Adrenal gland (tissue), 12 donors: Measurements from ENCODE around the gene ARID5B. TPM values are rescaled to one million over a fixed set of nuclear protein-coding genes. Genes with fewer than 3 reads are reported as not detected.

Experiments used
- DNase-seq, 7 donors: peaks; one replicate each; pipeline ENCODE4 v3.0.0-alpha.2; 2019 to 2020
- H3K27ac ChIP-seq, 5 donors: fragments of 200-600 bp; sonication (generic) in 4 of 5; 1 replicate in 3 of 5; 2 replicates in 2 of 5; pipeline versions ENCODE4 v1.5.1 to v1.8.0; 2016 to 2020; ENCODE audit warnings: mild to moderate bottlenecking in 1 of 5
- H3K27me3 ChIP-seq: fragments of 200-600 bp; 2 replicates; pipeline ENCODE4 v1.8.0; 2021
- H3K36me3 ChIP-seq, 2 donors: fragments of 200-600 bp; replicated peaks in 1 of 2; 1 replicate in 1 of 2; 2 replicates in 1 of 2; pipeline versions ENCODE4 v1.5.1 to v1.8.0; 2018 to 2022
- H3K4me1 ChIP-seq, 2 donors: fragments of 200-600 bp; replicated peaks in 1 of 2; 1 replicate in 1 of 2; 2 replicates in 1 of 2; pipeline versions ENCODE4 v1.5.1 to v1.8.0; 2018 to 2021
- H3K4me3 ChIP-seq, 4 donors: fragments of 200-600 bp; sonication (generic) in 3 of 4; one replicate each; pipeline ENCODE4 v1.5.1; 2016 to 2018
- H3K9me3 ChIP-seq, 3 donors: fragments of 200-600 bp; sonication (generic) in 1 of 3; replicated peaks in 1 of 3; 1 replicate in 2 of 3; 2 replicates in 1 of 3; pipeline versions ENCODE4 v1.5.1 to v1.8.0; 2016 to 2021
- POLR2A ChIP-seq, 2 donors: fragments of 450-650 bp; IDR thresholded peaks; one replicate each; pipeline ENCODE4 v1.6.1; 2017; ENCODE audit warnings: antibody characterized with exemption in 2 of 2, mild to moderate bottlenecking in 2 of 2, moderate library complexity in 1 of 2
- WGBS, 4 donors: extraction: QIAGEN DNeasy Blood & Tissue Kit in 2 of 4; methylation state at CpG; one replicate each; pipeline versions ENCODE4 v1.1.5 to v1.1.7; 2013 to 2017; 5-methylcytosine and 5-hydroxymethylcytosine counted together
- intact Hi-C, 2 donors: fragments of 100-400 bp; cut with DNase I; formaldehyde crosslinking; loops; one replicate each; pipeline versions ENCODE4 v1.14.1 to v1.15.0; 2022 to 2023
- polyA plus RNA-seq, 3 donors: library from polyadenylated mRNA; stranded (reverse); fragments of 200-250 nt in 2 of 3; fragments of 350-450 nt in 1 of 3; fragmentation: Illumina TruSeq in 1 of 3; extraction: RNeasy Lipid Tissue Mini Kit (QIAGEN cat#74804) in 1 of 3; gene quantifications; one replicate each; pipeline ENCODE4 v1.2.3, GENCODE V29; 2013 to 2014
- total RNA-seq, 9 donors: library from RNA; depleted of rRNA in 4 of 9; stranded (reverse); fragments of >200 nt in 4 of 9; fragments of 120-200 nt in 1 of 9; fragmentation: NEBNext Ultra II Directional in 1 of 9; extraction: Animal tissue kit (Norgen Biotek cat#: 25700) in 1 of 9; gene quantifications; one replicate each; pipeline versions ENCODE4 v1.1.0 to v1.2.4, GENCODE V29; 2013 to 2023
- TF ChIP-seq, protein P1 (sequence below), 6 experiments: fragments of 450-650 bp in 4 of 6; fragments of 200-600 bp in 2 of 6; sonication (generic) in 1 of 6; IDR thresholded peaks; 1 replicate in 5 of 6; 2 replicates in 1 of 6; pipeline versions ENCODE4 v1.5.1 to v1.8.0; 2016 to 2021; ENCODE audit warnings: antibody characterized with exemption in 6 of 6, mild to moderate bottlenecking in 2 of 6, moderate library complexity in 1 of 6
- donor health status: healthy with polysubstance abuse.
- donor health status: Bipolar disorder and iron deficiency.
- donor health status: DM: yes; HTN: yes; CAD: no.
- donor health status: DM: no; HTN: no; CAD: no.
- donor health status: DM: no; HTN: no; CAD: no.
- donor health status: DM: yes; HTN: yes; CAD: no.

The ARID5B gene
- total and polyA plus RNA-seq, 12 donors: 5.7 to 42.4 (median 23.8) TPM

DNA sequence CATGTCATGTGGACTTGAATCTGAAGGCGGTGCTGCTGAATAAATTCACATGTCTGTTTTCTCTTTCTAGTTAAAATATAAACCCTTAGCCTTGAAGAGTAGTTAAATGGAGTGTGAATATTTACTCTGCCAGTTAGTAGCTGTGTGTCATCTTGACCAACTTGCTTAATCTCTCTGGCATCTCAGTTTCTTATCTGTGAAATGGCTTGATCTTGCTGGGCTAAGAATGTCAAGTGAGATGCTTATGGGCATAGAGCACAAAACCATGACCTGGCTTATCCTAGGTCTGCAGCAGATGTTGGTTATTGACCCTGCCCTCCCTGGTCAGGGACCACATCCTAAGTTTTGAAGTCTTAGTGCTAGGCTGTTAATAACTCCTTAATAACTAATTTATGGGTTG lies 16.6 kb downstream of the ARID5B start:
- Histone ChIP-seq H3K36me3 (no peaks in the 10 kb centered on the region), H3K27ac (no peak overlapping the region), H3K4me3 (no peak overlapping the region), H3K27me3 (no peaks in the 10 kb centered on the region), H3K4me1 (peaks cover 2 to 4% of the 10 kb centered on the region in 2 donors), H3K9me3 (no peaks in the 10 kb centered on the region)
- TF ChIP-seq POLR2A (IDR thresholded peaks at IDR 0.05): no peak
- TF ChIP-seq, protein P1, sequence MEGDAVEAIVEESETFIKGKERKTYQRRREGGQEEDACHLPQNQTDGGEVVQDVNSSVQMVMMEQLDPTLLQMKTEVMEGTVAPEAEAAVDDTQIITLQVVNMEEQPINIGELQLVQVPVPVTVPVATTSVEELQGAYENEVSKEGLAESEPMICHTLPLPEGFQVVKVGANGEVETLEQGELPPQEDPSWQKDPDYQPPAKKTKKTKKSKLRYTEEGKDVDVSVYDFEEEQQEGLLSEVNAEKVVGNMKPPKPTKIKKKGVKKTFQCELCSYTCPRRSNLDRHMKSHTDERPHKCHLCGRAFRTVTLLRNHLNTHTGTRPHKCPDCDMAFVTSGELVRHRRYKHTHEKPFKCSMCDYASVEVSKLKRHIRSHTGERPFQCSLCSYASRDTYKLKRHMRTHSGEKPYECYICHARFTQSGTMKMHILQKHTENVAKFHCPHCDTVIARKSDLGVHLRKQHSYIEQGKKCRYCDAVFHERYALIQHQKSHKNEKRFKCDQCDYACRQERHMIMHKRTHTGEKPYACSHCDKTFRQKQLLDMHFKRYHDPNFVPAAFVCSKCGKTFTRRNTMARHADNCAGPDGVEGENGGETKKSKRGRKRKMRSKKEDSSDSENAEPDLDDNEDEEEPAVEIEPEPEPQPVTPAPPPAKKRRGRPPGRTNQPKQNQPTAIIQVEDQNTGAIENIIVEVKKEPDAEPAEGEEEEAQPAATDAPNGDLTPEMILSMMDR (IDR thresholded peaks at IDR 0.05): no peak
- no peak for DNase-seq
- WGBS, 4 donors: 100% methylated on average over 1 of the region's 1 CpG
- intact Hi-C loops: no loop called here

DNA sequence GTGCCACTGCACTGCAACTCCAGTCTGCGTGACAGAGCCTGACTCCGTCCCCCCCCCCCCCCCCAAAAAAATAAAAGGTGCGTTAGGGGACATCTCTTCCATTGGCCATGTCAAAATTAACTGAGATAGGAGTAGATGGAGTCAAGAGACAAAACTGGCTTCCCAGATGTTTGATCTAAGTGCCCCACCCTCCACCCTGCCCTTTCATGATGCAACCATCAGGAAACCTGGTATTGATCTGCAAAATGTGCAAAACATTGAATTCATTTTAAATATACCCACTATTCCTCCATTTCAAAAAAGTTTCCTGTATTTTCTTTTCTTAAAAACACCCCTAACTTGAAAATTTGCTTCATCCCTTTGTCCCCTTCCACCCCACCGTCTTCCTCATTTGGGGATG lies 17.5 kb downstream of the ARID5B start:
- H3K36me3 ChIP-seq: no peaks in the 10 kb centered on the region
- intact Hi-C loops: no loop called here
- no peak for DNase-seq
- H3K9me3 ChIP-seq: no peaks in the 10 kb centered on the region
- no peak overlapping the region for H3K27ac ChIP-seq
- no peaks in the 10 kb centered on the region for H3K27me3 ChIP-seq
- H3K4me1 ChIP-seq: peaks cover 7 to 12% of the 10 kb centered on the region in 2 donors
- 93 to 96% (median 95%) methylated on average over 4 of the region's 4 CpGs for WGBS, 4 donors
- H3K4me3 ChIP-seq: no peak overlapping the region
- TF ChIP-seq POLR2A (IDR thresholded peaks at IDR 0.05): no peak
- TF ChIP-seq, protein P1 (IDR thresholded peaks at IDR 0.05): no peak

DNA sequence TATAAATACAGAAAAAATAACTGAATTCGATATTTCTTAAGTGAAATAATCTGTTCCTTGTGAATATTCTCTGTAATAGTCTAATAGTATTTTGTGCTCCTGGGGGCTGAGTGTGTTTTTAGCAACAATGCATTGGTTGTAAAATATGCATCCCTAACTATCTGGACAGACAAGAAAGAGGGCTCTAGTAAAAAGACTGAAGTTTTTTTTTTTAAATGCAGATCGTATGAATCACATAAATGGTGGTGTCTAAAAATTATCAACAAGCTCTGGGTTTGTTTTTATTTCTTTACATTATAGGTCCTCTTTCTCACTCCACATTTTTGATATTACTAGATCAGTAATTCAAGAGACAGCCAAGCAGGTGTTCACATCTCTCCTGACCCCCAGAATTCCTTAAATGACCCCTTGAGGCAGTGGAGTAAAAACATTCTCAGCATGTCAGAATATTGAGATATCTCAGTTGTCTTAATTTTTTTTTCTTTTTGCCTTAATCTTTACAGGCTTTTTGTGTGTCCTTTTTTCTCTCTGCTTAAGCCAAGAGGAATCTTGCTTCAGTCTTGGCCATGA lies 18.2 kb downstream of the ARID5B start:
- Histone ChIP-seq H3K27ac (no peak overlapping the region), H3K9me3 (no peaks in the 10 kb centered on the region), H3K36me3 (no peaks in the 10 kb centered on the region), H3K27me3 (no peaks in the 10 kb centered on the region), H3K4me3 (no peak overlapping the region), H3K4me1 (peaks cover 8 to 17% of the 10 kb centered on the region in 2 donors)
- intact Hi-C loops: no loop called here
- 74 to 86% (median 82%) methylated on average over 2 of the region's 2 CpGs for WGBS, 4 donors
- DNase-seq: no peak
- TF ChIP-seq POLR2A (IDR thresholded peaks at IDR 0.05): no peak
- TF ChIP-seq, protein P1 (IDR thresholded peaks at IDR 0.05): no peak

DNA sequence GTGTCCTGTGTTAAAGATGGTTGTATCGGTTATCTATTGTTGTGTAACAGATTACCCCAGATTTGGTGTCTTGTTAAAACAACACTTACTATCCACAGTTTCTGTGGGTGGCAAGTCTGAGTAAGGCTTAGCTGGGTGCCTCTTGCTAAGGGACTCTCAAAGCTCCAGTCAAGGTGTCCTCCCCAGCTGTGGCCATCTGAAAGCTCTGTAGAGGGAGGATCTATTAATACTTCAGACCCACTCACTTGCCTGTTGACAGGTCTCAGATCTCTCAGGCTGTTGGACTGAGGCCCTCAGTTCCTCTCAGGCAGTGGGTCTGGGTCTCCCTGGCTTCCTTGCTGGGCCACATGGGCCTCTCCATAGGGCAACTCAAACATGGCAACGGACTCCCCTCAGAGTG lies 19.6 kb downstream of the ARID5B start:
- no peak for DNase-seq
- no peak for TF ChIP-seq POLR2A (IDR thresholded peaks at IDR 0.05)
- TF ChIP-seq, protein P1 (IDR thresholded peaks at IDR 0.05): no peak
- Histone ChIP-seq H3K4me3 (no peak overlapping the region), H3K9me3 (no peaks in the 10 kb centered on the region), H3K27me3 (no peaks in the 10 kb centered on the region), H3K36me3 (no peaks in the 10 kb centered on the region), H3K4me1 (peaks cover 8 to 17% of the 10 kb centered on the region in 2 donors), H3K27ac (no peak overlapping the region)
- intact Hi-C loops: no loop called here
- 96 to 99% (median 97%) methylated on average over 2 of the region's 2 CpGs for WGBS, 4 donors
